ENCODE measurements around the gene SCRN2.

- TF ChIP-seq CTCF (IDR thresholded peaks at IDR 0.05) (no peak), EZH2phosphoT487 (IDR thresholded peaks at IDR 0.05) (no peak)
These were observed 21.8 kb upstream of the SCRN2 start for GRCh38 chr17:47862621-47863440.
